HL-60 (cell line): Measurements from ENCODE around the gene PMIS2.

Experiments
- DNase-seq, 2 experiments: peaks; one replicate each; pipeline ENCODE4 v3.0.0-alpha.2; 2010 to 2020; ENCODE audit warnings: low read depth in 1 of 2, low spot score in 1 of 2
- H3K27ac ChIP-seq: fragments of 250-450 bp; sonication (Bioruptor Pico); replicated peaks from 2 replicates; pipeline ENCODE4 v1.5.1; 2020; ENCODE audit warnings: mild to moderate bottlenecking, moderate library complexity
- H3K27me3 ChIP-seq: fragments of 250-450 bp; sonication (Bioruptor Pico); 2 replicates; pipeline ENCODE4 v1.5.1; 2021; ENCODE audit warnings: mild to moderate bottlenecking, moderate library complexity; ENCODE audit not compliant: insufficient read depth, poor library complexity, severe bottlenecking
- H3K4me3 ChIP-seq: replicated peaks from 2 replicates; pipeline ENCODE4 v1.5.1; 2011; ENCODE audit warnings: mild to moderate bottlenecking, control low read depth, low read length; ENCODE audit not compliant: insufficient read depth
- GABPA ChIP-seq: IDR thresholded peaks from 2 replicates; pipeline ENCODE4 v1.6.1; 2012; ENCODE audit warnings: low read depth
- POLR2AphosphoS5 ChIP-seq: IDR thresholded peaks from 2 replicates; pipeline ENCODE4 v1.6.1; 2012; ENCODE audit warnings: low read depth
- SPI1 ChIP-seq: IDR thresholded peaks from 2 replicates; pipeline ENCODE4 v1.6.1; 2012; ENCODE audit warnings: low read depth, mild to moderate bottlenecking, borderline replicate concordance
- TF ChIP-seq, protein P1 (sequence below): IDR thresholded peaks from 2 replicates; pipeline ENCODE4 v1.6.1; 2012; ENCODE audit warnings: low read depth; ENCODE audit not compliant: insufficient replicate concordance
- TF ChIP-seq, protein P2 (sequence below): IDR thresholded peaks from one replicate; pipeline ENCODE4 v1.5.1; 2011; ENCODE audit warnings: low read length, control low read depth, inconsistent platforms; ENCODE audit not compliant: insufficient read depth

Gene PMIS2

DNA sequence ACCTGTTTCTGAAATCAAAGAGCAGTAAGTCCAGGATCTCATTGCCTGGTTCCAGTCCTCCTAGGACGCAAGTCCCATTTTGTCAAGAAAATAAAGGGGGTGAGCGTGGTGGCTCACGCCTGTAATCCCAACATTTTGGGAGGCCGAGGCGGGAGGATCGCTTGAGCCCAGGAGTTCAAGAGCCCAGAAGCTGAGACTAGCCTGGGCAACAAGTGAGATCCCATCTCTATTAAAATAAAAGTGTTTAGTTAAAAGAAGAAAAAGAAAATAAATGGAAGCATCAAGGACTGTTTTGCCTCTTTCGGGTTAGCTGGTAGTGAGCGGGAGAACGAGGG lies 26.2 kb downstream of the PMIS2 start:
- H3K27ac ChIP-seq, result no peak overlapping the region
- no peak for TF ChIP-seq POLR2AphosphoS5
- no peak for TF ChIP-seq SPI1
- no peak for TF ChIP-seq GABPA
- TF ChIP-seq, protein P1, sequence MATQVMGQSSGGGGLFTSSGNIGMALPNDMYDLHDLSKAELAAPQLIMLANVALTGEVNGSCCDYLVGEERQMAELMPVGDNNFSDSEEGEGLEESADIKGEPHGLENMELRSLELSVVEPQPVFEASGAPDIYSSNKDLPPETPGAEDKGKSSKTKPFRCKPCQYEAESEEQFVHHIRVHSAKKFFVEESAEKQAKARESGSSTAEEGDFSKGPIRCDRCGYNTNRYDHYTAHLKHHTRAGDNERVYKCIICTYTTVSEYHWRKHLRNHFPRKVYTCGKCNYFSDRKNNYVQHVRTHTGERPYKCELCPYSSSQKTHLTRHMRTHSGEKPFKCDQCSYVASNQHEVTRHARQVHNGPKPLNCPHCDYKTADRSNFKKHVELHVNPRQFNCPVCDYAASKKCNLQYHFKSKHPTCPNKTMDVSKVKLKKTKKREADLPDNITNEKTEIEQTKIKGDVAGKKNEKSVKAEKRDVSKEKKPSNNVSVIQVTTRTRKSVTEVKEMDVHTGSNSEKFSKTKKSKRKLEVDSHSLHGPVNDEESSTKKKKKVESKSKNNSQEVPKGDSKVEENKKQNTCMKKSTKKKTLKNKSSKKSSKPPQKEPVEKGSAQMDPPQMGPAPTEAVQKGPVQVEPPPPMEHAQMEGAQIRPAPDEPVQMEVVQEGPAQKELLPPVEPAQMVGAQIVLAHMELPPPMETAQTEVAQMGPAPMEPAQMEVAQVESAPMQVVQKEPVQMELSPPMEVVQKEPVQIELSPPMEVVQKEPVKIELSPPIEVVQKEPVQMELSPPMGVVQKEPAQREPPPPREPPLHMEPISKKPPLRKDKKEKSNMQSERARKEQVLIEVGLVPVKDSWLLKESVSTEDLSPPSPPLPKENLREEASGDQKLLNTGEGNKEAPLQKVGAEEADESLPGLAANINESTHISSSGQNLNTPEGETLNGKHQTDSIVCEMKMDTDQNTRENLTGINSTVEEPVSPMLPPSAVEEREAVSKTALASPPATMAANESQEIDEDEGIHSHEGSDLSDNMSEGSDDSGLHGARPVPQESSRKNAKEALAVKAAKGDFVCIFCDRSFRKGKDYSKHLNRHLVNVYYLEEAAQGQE, result no peak
- TF ChIP-seq, protein P2, sequence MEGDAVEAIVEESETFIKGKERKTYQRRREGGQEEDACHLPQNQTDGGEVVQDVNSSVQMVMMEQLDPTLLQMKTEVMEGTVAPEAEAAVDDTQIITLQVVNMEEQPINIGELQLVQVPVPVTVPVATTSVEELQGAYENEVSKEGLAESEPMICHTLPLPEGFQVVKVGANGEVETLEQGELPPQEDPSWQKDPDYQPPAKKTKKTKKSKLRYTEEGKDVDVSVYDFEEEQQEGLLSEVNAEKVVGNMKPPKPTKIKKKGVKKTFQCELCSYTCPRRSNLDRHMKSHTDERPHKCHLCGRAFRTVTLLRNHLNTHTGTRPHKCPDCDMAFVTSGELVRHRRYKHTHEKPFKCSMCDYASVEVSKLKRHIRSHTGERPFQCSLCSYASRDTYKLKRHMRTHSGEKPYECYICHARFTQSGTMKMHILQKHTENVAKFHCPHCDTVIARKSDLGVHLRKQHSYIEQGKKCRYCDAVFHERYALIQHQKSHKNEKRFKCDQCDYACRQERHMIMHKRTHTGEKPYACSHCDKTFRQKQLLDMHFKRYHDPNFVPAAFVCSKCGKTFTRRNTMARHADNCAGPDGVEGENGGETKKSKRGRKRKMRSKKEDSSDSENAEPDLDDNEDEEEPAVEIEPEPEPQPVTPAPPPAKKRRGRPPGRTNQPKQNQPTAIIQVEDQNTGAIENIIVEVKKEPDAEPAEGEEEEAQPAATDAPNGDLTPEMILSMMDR, result no peak
- H3K4me3 ChIP-seq, result peak overlapping the region; percentile 74
- no peak for DNase-seq
- no peaks in the 10 kb centered on the region for H3K27me3 ChIP-seq

- peak; percentile 86 to 93 for DNase-seq
- TF ChIP-seq, protein P2, result no peak
- TF ChIP-seq GABPA (no peak), POLR2AphosphoS5 (peak; percentile 83), SPI1 (no peak)
- TF ChIP-seq, protein P1, result peak; percentile 25
- Histone ChIP-seq H3K4me3 (peak within 1 kb of the TSS; percentile 74), H3K27ac (peak within 1 kb of the TSS; percentile 78), H3K27me3 (no peaks in the 10 kb centered on the region)
Measured at GRCh38 chr19:35612559-35613321, 26.8 kb downstream of the PMIS2 start, which contains the start of gene HAUS5. HAUS5 (plus strand) TSS chr19:35612735; CDS start chr19:35612795, 60 bp downstream.

DNA sequence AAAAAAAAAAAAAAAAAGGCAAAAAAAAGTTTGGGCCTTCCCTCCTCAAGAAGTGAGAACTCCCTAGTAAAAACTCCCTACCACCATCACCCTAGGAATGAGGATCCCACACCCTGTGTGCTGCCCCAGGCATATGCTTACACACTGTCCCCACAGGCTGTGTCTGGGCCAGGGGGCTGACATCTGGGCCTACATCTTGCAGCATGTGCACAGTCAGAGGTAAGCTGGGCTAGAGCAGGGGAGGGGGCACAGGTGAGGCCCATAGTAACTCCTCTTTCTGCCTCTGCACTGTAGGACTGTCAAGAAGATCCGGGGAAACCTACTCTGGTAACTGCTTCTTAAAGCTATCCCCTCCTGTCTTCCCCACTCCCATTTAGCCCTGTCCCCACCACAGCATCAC lies 27.6 kb downstream of the PMIS2 start:
- no peak for DNase-seq
- H3K27me3 ChIP-seq, result no peaks in the 10 kb centered on the region
- no peak for TF ChIP-seq SPI1
- no peak overlapping the region for H3K27ac ChIP-seq
- no peak overlapping the region for H3K4me3 ChIP-seq

DNA sequence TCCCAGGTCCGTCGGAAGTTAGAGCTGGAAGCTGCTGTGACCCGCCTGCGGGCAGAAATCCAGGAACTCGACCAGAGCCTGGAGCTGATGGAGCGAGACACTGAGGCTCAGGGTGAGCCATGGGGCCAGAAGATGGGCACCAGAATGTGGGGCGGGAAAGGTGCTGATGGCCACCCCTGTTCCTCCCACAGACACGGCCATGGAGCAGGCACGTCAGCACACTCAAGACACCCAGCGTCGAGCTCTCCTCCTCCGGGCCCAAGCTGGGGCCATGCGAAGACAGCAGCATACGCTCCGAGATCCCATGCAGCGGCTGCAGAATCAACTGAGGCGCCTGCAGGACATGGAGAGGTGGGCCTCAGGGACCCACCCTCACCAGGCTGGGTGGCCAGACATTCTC lies 29.1 kb downstream of the PMIS2 start:
- Histone ChIP-seq H3K27me3 (no peaks in the 10 kb centered on the region), H3K27ac (no peak overlapping the region), H3K4me3 (no peak overlapping the region)
- TF ChIP-seq, protein P1, result no peak
- no peak for TF ChIP-seq GABPA
- TF ChIP-seq, protein P2, result no peak
- DNase-seq, result no peak
